GM12892 (cell line): Measurements from ENCODE around the gene KDM7A.

Source experiments
- POLR2A ChIP-seq: IDR thresholded peaks from 2 replicates; pipeline ENCODE4 v1.6.1; 2011; ENCODE audit warnings: low read depth, low read length, control low read depth
- POLR2AphosphoS5 ChIP-seq: IDR thresholded peaks from 2 replicates; pipeline ENCODE4 v1.6.1; 2011; ENCODE audit warnings: low read depth, low read length, control low read depth
- TAF1 ChIP-seq: IDR thresholded peaks from 2 replicates; pipeline ENCODE4 v1.6.1; 2011; ENCODE audit warnings: low read depth, mild to moderate bottlenecking, control low read depth, low read length, borderline replicate concordance

- TF ChIP-seq POLR2AphosphoS5 (no peak), POLR2A (no peak), TAF1 (no peak)
Measured at GRCh38 chr7:140044251-140044650, 132.5 kb downstream of the KDM7A start.
